Memory B cell (primary cell): ENCODE results near the gene CDK2.
"Not testable (repeated sequence)": the region's sequence is repeated elsewhere in the genome, so short reads cannot be mapped to it uniquely, and the experiment has no call there.

Experiments
- ATAC-seq: fragments of 150-1000 bp; cut with Tn5 transposase; 2 replicates; pipeline ENCODE4 v1.10.0; 2021; ENCODE audit warnings: low read depth, mild to moderate bottlenecking, moderate library complexity
- DNase-seq, 2 donors: peaks; one replicate each; pipeline ENCODE4 v3.0.0; 2022; ENCODE audit warnings: low spot score in 2 of 2
- H3K27ac Mint-ChIP-seq: one replicate; pipeline ENCODE4 v1.8.0; 2022; ENCODE audit warnings: mild to moderate bottlenecking, moderate library complexity, mixed read lengths
- H3K27me3 Mint-ChIP-seq: one replicate; pipeline ENCODE4 v1.8.0; 2022; ENCODE audit warnings: mixed read lengths
- H3K36me3 Mint-ChIP-seq: one replicate; pipeline ENCODE4 v1.8.0; 2022; ENCODE audit warnings: mild to moderate bottlenecking, mixed read lengths
- H3K4me1 Mint-ChIP-seq: one replicate; pipeline ENCODE4 v1.8.0; 2022; ENCODE audit warnings: mixed read lengths
- H3K4me3 Mint-ChIP-seq: one replicate; pipeline ENCODE4 v1.8.0; 2022; ENCODE audit warnings: mild to moderate bottlenecking, moderate library complexity, mixed read lengths
- H3K9me3 Mint-ChIP-seq: one replicate; pipeline ENCODE4 v1.8.0; 2022; ENCODE audit warnings: mixed read lengths

Gene CDK2

DNA sequence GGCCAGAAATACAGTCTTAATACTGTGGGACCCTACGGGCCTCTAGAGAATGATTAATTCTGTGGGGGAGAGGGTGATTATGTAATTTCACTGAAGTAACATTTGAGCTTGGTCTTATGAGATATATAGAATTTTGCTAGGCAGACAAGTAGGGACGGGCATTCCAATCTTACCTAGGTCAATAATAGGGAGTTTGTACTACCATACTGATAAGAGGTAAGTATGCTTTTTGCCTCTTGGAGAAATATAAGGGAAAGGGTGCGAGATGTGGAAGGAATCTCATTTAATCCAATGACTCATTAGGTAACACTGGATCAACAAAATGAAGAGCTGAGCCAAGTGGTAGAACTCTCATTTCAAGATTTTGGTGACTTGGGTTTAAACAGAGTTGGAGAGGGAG is 12.4 kb downstream of the CDK2 start:
- no peaks in the 10 kb centered on the region for H3K9me3 Mint-ChIP-seq
- no peak for ATAC-seq
- no peak overlapping the region for H3K27ac Mint-ChIP-seq
- no peaks in the 10 kb centered on the region for H3K27me3 Mint-ChIP-seq
- H3K4me1 Mint-ChIP-seq: peaks cover 26% of the 10 kb centered on the region
- DNase-seq: no peak
- peaks cover 8% of the 10 kb centered on the region for H3K36me3 Mint-ChIP-seq
- no peak overlapping the region for H3K4me3 Mint-ChIP-seq

DNA sequence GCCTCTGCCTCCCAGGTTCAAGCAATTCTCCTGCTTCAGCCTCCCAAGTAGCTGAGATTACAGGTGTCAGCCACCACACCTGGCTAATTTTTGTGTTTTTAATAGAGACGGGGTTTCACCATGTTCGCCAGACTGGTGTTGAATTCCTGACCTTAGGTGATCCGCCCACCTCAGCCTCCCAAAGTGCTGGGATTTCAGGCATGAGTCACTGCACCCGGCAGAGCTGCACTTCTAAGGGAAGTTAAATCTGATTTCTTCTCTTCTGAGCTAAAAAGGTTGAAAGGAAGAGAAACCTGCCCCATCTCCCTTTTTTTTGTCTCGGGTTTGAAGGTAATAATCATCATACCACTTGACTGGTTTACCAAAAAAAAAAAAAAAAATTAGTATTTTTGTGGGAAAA is 15.3 kb downstream of the CDK2 start:
- ATAC-seq, H3K9me3 Mint-ChIP-seq, H3K36me3 Mint-ChIP-seq, DNase-seq, H3K27ac Mint-ChIP-seq, H3K4me3 Mint-ChIP-seq, H3K27me3 Mint-ChIP-seq: not testable (repeated sequence)
- peaks cover 20% of the 10 kb centered on the region for H3K4me1 Mint-ChIP-seq

GRCh38 chr12:55982319-55982936 is 15.8 kb downstream of the CDK2 start:
- no peaks in the 10 kb centered on the region for H3K9me3 Mint-ChIP-seq
- peak; percentile 85 for ATAC-seq
- peaks cover 10% of the 10 kb centered on the region for H3K36me3 Mint-ChIP-seq
- DNase-seq: no peak
- H3K4me3 Mint-ChIP-seq: peak overlapping the region; percentile 25
- H3K4me1 Mint-ChIP-seq: peaks cover 20% of the 10 kb centered on the region
- no peak overlapping the region for H3K27ac Mint-ChIP-seq
- no peaks in the 10 kb centered on the region for H3K27me3 Mint-ChIP-seq

- Mint-ChIP-seq H3K4me1 (peaks cover 20% of the 10 kb centered on the region), H3K36me3 (peaks cover 9% of the 10 kb centered on the region), H3K27ac (peak overlapping the region; percentile 10), H3K27me3 (no peaks in the 10 kb centered on the region), H3K9me3 (no peaks in the 10 kb centered on the region), H3K4me3 (no peak overlapping the region)
- ATAC-seq (peak; percentile 74), DNase-seq (no peak)
Observed at GRCh38 chr12:55983232-55983842, 16.7 kb downstream of the CDK2 start.

DNA sequence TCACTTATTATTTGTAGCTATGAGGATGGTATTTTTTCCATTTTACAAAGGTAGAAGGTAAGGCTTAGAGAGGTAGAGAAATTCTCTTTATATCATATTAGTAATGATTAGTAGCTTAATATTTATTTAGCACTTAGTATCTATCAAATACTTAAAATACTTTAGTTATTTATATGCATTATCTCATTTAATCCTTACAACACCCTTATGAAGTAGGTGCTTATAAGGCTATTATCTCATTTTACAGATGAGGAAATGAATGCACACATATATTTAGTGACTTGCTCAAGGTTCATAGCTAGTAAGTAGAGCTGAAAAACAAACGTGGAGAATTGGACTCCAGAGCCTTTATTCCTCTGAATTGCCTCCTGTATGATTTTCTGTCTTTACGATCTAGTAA is 18.2 kb downstream of the CDK2 start:
- Mint-ChIP-seq H3K27ac (no peak overlapping the region), H3K4me3 (no peak overlapping the region), H3K4me1 (peaks cover 12% of the 10 kb centered on the region), H3K9me3 (no peaks in the 10 kb centered on the region), H3K36me3 (peaks cover 12% of the 10 kb centered on the region), H3K27me3 (no peaks in the 10 kb centered on the region)
- DNase-seq (no peak), ATAC-seq (no peak)

DNA sequence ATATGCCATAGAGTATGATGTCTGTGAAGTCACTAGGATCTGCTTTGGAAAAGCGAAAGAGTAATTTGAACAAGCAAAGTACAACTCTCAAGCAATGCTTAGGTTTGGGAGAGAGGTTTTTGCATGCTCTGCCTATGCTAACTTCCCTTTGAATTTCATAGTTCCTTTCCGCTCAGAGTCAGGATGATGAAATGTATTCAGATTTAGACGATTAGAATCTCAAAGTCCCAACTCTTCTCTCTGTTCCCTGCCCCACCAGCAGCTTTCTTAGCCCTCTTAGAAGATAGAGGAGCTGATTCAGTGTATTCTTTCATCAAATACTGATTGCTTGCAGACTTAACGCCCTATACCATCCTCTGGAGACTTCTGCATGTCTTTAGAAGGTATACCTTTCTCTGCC is 18.7 kb downstream of the CDK2 start:
- ATAC-seq (no peak), DNase-seq (no peak)
- H3K36me3 Mint-ChIP-seq: peaks cover 12% of the 10 kb centered on the region
- H3K9me3 Mint-ChIP-seq: no peaks in the 10 kb centered on the region
- H3K4me1 Mint-ChIP-seq: peaks cover 9% of the 10 kb centered on the region
- H3K27ac Mint-ChIP-seq: no peak overlapping the region
- H3K4me3 Mint-ChIP-seq: no peak overlapping the region
- no peaks in the 10 kb centered on the region for H3K27me3 Mint-ChIP-seq

DNA sequence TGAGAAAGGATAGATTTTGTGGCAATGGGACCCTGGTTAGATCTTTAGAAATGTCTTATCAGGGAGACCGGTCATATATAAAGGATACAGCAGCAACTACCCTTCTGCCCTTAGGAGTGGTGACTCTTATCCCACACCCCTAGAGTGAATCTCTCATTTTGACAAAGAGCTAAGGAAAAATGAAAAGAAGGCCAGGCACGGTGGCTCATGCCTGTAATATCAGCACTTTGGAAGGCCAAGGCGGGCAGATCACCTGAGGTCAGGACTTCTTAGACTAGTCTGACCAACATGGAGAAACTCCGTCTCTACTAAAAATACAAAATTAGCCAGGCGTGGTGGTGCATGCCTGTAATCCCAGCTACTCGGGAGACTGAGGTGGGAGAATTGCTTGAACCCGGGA is 19.3 kb downstream of the CDK2 start:
- not testable (repeated sequence) for H3K4me1 Mint-ChIP-seq, H3K9me3 Mint-ChIP-seq, H3K4me3 Mint-ChIP-seq, H3K27ac Mint-ChIP-seq, ATAC-seq, DNase-seq, H3K27me3 Mint-ChIP-seq
- H3K36me3 Mint-ChIP-seq: peaks cover 12% of the 10 kb centered on the region

- Mint-ChIP-seq H3K9me3 (no peaks in the 10 kb centered on the region), H3K27me3 (no peaks in the 10 kb centered on the region), H3K27ac (no peak overlapping the region), H3K36me3 (peaks cover 29% of the 10 kb centered on the region), H3K4me3 (no peak overlapping the region), H3K4me1 (peaks cover 2% of the 10 kb centered on the region)
- ATAC-seq (no peak), DNase-seq (no peak)
Observed at GRCh38 chr12:55991110-55991509, 24.5 kb downstream of the CDK2 start.

GRCh38 chr12:55993230-55993853 is 26.7 kb downstream of the CDK2 start:
- ATAC-seq (no peak), DNase-seq (no peak)
- Mint-ChIP-seq H3K27ac (no peak overlapping the region), H3K4me1 (peaks cover 12% of the 10 kb centered on the region), H3K4me3 (no peak overlapping the region), H3K36me3 (peaks cover 27% of the 10 kb centered on the region), H3K27me3 (no peaks in the 10 kb centered on the region), H3K9me3 (no peaks in the 10 kb centered on the region)

GRCh38 chr12:55995366-55995765 is 28.7 kb downstream of the CDK2 start:
- Mint-ChIP-seq H3K27me3 (no peaks in the 10 kb centered on the region), H3K4me3 (no peak overlapping the region), H3K9me3 (no peaks in the 10 kb centered on the region), H3K27ac (no peak overlapping the region), H3K36me3 (peaks cover 19% of the 10 kb centered on the region), H3K4me1 (peaks cover 12% of the 10 kb centered on the region)
- DNase-seq (no peak), ATAC-seq (no peak)

DNA sequence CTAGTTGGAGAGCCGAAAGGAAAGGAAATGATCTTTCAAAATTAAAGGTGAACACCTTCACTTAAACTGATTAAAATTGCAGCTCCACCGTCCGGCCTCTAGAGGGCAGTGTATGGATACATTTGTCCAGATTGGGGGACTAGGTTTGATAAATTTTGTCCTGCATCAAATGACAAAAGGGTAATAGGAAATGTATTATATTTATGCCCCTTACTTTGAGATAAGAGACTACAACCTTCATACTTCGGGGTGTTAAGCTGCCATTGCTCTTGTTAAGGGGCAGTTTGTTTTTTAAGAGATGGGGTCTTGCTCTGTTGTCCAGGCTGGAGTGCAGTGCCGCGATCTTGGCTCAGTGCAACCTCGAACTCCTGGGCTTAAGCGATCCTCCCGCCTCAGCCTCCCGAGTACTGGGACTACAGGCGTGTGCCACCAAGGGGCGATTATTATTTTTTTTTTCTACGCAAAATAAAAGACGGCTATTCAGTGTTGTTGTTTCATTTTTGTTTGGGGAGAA is 29.6 kb downstream of the CDK2 start:
- Mint-ChIP-seq H3K4me1 (peaks cover 12% of the 10 kb centered on the region), H3K27ac (no peak overlapping the region), H3K4me3 (peak overlapping the region; percentile 79), H3K9me3 (no peaks in the 10 kb centered on the region), H3K36me3 (peaks cover 13% of the 10 kb centered on the region), H3K27me3 (no peaks in the 10 kb centered on the region)
- peak; percentile 73 for ATAC-seq
- peak; percentile 57 to 62 for DNase-seq

DNA sequence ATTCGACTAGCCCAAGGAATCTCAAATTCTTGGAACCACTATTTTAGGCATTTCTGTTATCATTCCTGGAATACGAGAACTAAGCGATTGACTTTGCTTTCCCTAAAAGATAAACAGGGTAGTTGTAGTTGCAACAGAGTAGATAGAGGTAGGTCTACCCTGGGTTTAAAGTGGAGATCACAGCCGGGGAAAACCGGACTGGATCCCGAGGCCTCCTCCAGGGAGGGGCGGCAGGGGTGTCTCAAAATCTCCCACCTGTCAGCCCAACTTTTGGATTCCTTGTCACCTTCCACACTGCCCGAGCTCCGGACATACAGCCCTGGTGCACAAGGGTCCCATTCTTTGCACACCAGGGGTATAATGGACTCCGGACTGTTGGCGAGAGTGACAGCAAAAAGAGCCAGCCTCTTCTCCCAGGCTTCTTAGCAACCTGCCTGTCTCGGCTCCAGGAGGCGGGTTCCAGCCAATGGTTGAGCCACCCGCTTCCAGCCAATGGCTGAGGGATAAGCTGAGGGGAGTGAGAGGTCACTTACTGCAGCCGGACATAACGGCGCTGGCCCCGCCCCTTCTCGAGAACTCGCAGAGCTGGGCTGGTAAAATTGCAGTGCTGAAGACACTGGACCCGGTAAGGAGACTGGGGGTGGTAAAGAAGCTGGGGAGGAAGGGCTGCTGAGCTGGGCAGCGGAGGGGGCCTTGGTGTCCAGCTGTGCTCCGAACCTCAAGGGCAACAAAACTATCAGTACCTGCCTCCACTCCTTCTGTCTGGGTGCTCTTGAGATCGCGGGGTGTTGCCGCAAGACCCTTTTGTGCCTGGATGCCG is 30.3 kb downstream of the CDK2 start, which contains the start of gene SUOX:
TSS of gene SUOX (plus strand) at position 562 of the 820 bp plus-strand sequence. CDS start 4,946 bp downstream, outside the sequence.
- DNase-seq: no peak
- Mint-ChIP-seq H3K4me1 (peaks cover 12% of the 10 kb centered on the region), H3K4me3 (peak within 1 kb of the TSS; percentile 79), H3K27ac (no peak within 1 kb of the TSS), H3K36me3 (peaks cover 8% of the 10 kb centered on the region), H3K9me3 (no peaks in the 10 kb centered on the region), H3K27me3 (no peaks in the 10 kb centered on the region)
- ATAC-seq: peak; percentile 65

- Mint-ChIP-seq H3K9me3 (no peaks in the 10 kb centered on the region), H3K4me3 (peak overlapping the region; percentile 79), H3K27ac (no peak overlapping the region), H3K4me1 (peaks cover 12% of the 10 kb centered on the region), H3K36me3 (peaks cover 2% of the 10 kb centered on the region), H3K27me3 (no peaks in the 10 kb centered on the region)
- no peak for DNase-seq
- peak; percentile 26 for ATAC-seq
Observed at GRCh38 chr12:55997535-55997859, 30.9 kb downstream of the CDK2 start.

DNA sequence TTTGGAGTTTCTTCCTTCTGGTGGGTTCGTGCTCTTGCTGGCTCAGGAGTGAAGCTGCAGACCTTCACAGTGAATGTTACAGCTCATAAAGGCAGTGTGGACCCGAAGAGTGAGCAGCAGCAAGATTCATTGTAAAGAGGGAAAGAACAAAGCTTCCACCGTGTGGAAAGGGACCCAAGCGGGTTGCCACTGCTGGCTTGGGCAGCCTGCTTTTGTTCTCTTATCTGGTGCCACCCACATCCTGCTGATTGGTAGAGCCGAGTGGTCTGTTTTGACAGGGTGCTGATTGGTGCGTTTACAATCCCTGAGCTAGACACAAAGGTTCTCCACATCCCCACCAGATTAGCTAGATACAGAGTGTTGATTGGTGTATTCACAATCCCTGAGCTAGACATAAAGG is 32.9 kb downstream of the CDK2 start:
- not testable (repeated sequence) for H3K9me3 Mint-ChIP-seq, H3K27ac Mint-ChIP-seq, ATAC-seq, H3K4me3 Mint-ChIP-seq, DNase-seq, H3K36me3 Mint-ChIP-seq, H3K27me3 Mint-ChIP-seq
- peaks cover 12% of the 10 kb centered on the region for H3K4me1 Mint-ChIP-seq
